ENCODE measurements around the gene HMGXB3. TPM values are rescaled to one million over a fixed set of nuclear protein-coding genes. Genes with fewer than 3 reads are reported as not detected.

HMGXB3 gene
- total and polyA plus RNA-seq, 2 of the 13 experiments (the other 11 are each of a cell fraction or from before 2014, with no cell fraction given) = 18.8 to 23.8 TPM

- no peak for TF ChIP-seq PATZ1 (CRISPR knock-in tag; IDR thresholded peaks at IDR 0.05)
- TF ChIP-seq ZNF260 (CRISPR knock-in tag; IDR thresholded peaks at IDR 0.05; ENCODE audit: borderline replicate concordance, low read depth) = no peak
- no peak for TF ChIP-seq ZNF142 (CRISPR knock-in tag; IDR thresholded peaks at IDR 0.05)
- TF ChIP-seq, protein P1, sequence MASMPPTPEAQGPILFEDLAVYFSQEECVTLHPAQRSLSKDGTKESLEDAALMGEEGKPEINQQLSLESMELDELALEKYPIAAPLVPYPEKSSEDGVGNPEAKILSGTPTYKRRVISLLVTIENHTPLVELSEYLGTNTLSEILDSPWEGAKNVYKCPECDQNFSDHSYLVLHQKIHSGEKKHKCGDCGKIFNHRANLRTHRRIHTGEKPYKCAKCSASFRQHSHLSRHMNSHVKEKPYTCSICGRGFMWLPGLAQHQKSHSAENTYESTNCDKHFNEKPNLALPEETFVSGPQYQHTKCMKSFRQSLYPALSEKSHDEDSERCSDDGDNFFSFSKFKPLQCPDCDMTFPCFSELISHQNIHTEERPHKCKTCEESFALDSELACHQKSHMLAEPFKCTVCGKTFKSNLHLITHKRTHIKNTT (CRISPR knock-in tag; IDR thresholded peaks at IDR 0.05) = no peak
- TF ChIP-seq ZNF232 (CRISPR knock-in tag; IDR thresholded peaks at IDR 0.05; ENCODE audit: borderline replicate concordance) = no peak
- no peak for TF ChIP-seq ZNF17 (CRISPR knock-in tag; IDR thresholded peaks at IDR 0.05)
- no peak for TF ChIP-seq POGZ (CRISPR knock-in tag; IDR thresholded peaks at IDR 0.05)
- TF ChIP-seq FOXP4 (CRISPR knock-in tag; IDR thresholded peaks at IDR 0.05) = no peak
- no peak for TF ChIP-seq ZNF234 (CRISPR knock-in tag; conservative IDR thresholded peaks at IDR 0.05)
- TF ChIP-seq ZNF749 (CRISPR knock-in tag; IDR thresholded peaks at IDR 0.05; ENCODE audit: borderline replicate concordance) = no peak
- no peak for TF ChIP-seq POGK (CRISPR knock-in tag; conservative IDR thresholded peaks at IDR 0.05)
- 0 out of 4 replicates have a peak, but pooled peaks of 1 of the 2 experiments have one; percentile 37 for TF ChIP-seq KLF16 (CRISPR knock-in tag; IDR thresholded peaks at IDR 0.05)
- TF ChIP-seq HNRNPLL (IDR thresholded peaks at IDR 0.05; ENCODE audit: low read depth, low read length, poor library complexity, severe bottlenecking) = no peak
- TF ChIP-seq PAF1 (CRISPR knock-in tag; IDR thresholded peaks at IDR 0.05) = no peak
- no peak for TF ChIP-seq ZMYM3 (CRISPR knock-in tag; IDR thresholded peaks at IDR 0.05)
Measured at GRCh38 chr5:149990518-149991376, 9.8 kb upstream of the HMGXB3 start (continued).
